HG02642 (cell line): ENCODE measurements around the gene AMOTL1.
"Not testable (repeated sequence)": the region's sequence is repeated elsewhere in the genome, so short reads cannot be mapped to it uniquely, and the experiment has no call there.

Experiments used
- ATAC-seq: cut with Tn5 transposase; IDR thresholded peaks from one replicate; pipeline ENCODE4 v1.9.1; 2021; ENCODE audit warnings: mild to moderate bottlenecking; ENCODE audit not compliant: unreplicated experiment, poor library complexity

Gene AMOTL1

DNA sequence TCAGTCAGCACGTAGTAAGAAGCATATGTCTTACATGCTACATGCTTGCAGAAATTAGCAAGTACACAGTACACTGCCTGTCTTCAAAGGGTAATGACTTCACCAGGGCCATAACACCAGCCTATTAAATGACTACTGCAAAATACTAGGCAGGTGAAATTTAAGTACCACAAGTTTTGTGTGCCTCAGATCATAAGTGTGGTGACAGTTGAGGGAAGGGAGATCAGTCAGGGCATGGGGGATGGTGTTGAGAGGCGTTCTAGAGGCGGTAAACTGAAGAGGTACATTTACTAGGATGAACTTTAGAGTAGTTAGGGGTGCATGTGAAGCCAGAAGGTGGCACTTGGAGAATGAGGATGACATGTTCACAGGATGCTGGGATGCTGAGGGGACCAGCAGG is 22.0 kb downstream of the AMOTL1 start:
- ATAC-seq = no peak

DNA sequence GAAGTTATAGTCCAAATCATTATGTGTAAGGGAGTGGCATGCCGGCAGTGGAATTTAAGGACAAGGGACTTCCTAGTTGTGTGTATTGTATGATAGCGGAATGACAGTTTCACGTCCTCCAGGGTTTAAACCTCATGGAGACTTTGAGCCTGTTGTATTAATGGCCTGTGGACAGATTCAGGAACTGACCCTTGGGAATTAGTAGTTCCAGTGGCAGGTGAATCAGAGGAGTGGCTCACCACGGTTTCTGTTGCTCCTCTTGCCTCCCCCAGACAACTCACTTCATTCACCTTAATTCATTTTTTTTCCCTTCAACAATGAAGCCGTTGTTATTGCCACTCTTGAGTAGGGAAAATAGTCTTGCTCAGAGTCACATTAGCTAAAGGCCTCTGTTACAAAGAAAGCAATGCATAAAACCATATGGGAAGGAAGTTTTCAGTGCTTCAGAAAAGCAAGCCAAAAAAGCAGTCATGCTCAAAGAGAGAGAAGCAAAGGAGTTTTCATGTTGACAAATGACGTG is 22.6 kb downstream of the AMOTL1 start:
- no peak for ATAC-seq

DNA sequence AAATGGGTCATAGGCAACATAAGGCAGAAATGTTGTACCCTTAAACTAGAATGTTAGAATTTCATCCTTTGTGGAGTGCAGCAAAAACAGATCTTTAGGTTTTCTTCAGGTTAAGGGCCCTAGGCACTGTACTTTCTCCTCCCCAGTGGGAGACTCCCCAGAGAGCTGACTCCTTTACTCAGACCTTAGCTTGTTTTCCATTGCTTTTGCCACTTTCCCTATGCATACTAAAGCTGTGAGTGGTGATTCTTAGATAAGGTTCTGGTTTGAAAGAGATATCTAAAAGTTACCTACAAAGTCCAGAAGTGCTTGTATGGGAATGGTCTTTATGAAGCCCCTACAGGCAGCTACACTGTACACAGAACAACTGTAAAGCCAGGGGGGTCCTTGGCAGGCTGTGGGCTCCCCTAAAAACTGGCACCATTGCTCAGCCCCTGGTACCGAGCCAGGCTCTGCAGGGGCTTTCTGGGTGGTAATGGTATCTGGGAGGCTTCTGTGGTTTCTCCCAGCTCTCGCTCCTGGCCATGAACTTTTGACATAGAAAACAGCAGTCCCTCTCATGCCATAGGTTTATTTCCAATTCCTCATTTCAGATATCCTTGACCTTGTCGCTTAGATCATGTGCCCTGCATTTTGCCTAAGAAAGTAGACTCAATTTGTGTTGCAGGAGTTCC is 23.2 kb downstream of the AMOTL1 start:
- no peak for ATAC-seq

DNA sequence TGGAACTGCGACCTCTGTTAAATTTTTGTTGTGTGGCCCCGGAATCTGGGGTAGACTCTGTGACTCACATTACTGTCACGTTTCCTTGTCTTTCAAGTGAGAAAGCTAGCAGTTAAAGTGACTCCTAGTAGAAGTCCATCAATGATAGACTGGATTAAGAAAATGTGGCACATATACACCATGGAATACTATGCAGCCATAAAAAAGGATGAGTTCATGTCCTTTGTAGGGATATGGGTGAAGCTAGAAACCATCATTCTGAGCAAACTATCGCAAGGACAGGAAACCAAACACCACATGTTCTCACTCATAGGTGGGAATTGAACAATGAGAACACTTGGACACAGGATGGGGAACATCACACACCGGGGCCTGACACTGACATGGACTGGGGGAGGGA is 23.8 kb downstream of the AMOTL1 start:
- ATAC-seq = not testable (repeated sequence)

DNA sequence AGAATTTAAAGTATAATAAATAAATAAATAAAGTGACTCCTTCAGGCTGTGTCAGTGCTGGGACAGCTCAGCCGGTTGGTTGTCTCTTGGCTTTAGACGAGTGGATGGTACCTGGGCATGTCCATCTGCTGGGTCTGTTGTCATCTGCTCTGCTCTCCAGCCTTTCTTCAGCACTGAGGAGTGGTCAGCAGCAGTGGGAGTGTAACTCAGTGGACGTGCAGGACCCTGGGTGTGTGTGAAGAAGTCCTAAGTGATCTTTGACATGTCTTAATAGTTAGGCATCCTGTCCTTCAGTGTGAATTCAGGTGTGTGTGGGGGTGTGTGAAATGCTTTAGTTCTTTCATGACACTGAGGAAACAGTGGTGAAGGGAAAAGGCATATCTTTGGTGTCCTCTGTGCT is 24.3 kb downstream of the AMOTL1 start:
- no peak for ATAC-seq

DNA sequence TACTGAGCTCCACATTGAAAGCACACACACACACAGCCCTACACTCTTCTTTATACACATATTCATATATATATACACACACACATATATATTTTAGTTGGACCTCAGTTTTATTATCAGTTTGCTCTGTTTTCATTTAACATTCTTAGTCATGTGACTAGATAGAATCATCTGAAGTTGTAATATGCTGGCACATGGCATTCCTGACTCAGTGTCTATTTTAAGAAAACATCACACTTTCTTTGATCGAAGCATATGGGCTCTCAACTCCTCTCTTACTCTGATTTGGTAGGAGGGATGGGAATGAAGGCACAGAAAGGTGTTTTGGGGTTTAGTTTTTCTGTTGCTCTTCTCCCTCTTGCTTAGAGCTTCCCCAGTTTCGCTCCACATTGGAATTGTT is 24.8 kb downstream of the AMOTL1 start:
- ATAC-seq = no peak

DNA sequence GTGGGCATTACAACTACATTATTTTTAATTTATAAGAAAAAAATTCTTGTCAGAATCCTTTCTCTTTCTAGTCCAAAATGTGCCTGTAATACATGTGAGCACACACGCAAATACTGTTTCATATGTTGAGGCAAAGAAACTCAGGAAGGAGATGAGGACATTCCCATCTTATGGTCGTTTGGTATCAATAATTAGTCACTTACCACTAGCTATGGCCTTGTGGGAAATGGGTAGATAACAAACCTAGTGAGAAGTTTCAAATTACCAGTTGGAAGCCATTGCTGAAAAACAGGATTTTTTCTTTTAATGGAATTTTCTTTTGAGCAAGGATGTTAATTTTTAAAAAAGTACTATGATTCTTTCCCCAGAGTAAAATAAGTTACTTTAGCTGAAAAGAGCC is 25.7 kb downstream of the AMOTL1 start:
- no peak for ATAC-seq

DNA sequence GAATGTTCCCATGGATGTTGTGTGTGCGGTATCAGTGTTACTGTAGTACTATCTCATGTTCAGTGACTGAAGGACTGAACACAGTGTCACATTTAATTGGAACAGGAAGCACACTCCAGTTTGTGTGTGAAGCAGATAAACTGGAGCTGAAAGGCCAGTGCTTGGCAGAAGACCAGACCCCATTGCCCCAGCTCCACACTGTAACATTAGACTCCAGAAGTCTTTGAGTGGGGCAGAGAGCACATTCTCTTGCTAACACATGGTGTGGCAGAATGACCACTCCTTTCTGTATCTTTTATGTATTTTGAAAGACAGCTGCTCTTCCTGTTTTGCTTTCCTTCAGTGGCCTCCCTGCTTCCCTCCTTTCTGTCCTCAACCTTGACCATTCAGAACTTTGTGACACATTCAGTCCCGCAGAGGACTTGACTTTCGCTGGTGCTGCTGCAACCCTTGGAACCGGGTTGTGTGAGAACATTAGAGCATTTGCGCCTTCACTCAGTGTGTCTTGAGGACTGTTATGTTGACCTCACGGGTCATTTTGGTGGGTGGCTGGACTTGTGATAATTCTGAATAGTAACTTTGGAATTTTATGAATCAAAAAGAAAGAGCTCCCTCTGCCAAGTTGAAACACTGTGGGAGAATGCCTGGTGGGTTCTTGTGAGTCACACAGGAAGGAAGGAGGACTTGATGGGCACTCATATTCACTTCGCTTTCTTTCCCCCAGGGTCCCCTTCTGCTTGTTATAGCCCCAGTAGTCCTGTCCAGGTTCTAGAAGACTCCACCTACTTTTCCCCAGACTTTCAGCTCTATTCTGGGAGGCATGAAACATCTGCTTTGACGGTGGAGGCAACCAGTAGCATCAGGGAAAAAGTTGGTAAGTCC is 26.4 kb downstream of the AMOTL1 start:
- no peak for ATAC-seq

DNA sequence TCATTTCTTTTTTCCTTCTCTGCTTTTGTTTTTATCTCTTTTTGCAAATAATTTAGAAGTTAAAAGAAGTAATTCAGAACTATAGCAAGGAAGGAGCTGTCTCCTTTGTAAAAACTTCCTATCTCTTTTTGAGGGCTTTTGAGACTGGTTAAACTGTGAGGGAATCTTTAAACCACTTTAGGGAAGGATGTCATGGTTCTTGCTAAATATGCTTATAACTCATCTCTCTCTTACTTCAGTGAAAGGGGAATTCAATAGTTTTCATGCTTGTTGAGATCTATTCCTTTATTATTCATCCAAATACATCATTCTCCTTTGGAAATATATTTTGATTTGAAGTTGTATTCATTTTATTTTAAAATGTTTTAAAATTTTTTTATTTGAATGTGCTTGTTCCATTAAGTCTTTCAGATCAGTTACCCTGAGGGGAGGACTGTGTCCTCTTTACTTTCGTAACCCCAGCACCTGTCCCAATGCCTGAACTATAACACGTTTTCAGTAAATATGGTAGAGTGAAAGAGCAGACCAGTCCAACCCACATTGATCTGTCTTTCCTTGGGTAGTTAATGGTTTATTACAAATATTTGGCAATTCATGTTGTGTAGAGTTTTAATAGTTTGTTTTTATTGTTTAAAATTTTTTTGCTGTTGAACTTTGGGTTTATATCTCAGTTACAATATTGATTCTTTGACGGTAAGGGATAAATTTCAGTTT is 27.5 kb downstream of the AMOTL1 start:
- ATAC-seq = no peak

DNA sequence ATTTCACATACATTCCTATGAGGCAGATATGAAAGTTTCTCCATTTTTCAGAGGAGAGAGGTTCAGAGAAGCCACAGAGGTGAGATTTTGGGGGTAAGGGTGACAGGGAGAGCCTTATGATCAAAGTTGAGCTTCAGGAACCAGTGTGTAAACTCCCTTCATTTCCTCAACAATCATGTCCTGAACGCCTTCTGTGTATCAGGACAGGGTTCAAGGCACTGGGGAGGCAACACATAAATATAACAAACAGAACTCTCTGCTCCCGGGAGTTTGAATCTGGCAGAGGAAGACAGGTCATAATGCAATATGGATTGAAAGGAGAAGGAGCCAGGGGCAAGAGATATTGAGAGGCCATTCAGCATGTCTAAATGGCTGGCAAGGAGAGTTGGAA is 28.0 kb downstream of the AMOTL1 start:
- ATAC-seq = no peak

DNA sequence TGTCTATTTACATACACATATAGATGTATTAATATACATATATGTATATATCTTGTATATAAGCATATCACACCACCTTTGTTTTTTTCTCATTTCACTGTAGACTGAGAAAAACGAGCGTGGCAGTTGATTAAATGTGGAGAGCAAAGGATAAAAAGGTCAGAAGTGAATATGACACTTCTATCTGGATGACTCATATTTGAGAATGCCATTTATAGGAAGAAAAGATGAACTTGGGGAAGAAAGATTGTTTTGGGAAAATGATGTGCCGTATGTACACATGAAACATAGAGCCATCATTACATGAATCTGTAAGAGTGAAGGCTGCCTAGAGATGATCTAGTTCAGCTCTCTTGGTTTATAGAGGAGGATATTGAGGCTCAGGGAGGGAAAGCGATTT is 28.7 kb downstream of the AMOTL1 start:
- no peak for ATAC-seq

DNA sequence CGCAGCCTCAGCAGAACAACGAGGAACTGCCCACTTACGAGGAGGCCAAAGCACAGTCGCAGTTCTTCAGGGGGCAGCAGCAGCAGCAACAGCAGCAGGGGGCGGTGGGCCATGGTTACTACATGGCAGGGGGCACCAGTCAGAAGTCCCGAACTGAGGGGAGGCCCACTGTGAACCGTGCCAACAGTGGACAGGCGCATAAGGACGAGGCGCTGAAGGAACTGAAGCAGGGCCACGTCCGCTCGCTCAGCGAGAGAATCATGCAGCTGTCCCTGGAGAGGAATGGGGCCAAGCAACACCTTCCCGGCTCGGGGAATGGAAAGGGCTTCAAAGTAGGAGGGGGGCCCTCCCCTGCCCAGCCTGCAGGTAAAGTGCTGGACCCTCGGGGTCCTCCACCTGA is 31.6 kb downstream of the AMOTL1 start:
- ATAC-seq = no peak

DNA sequence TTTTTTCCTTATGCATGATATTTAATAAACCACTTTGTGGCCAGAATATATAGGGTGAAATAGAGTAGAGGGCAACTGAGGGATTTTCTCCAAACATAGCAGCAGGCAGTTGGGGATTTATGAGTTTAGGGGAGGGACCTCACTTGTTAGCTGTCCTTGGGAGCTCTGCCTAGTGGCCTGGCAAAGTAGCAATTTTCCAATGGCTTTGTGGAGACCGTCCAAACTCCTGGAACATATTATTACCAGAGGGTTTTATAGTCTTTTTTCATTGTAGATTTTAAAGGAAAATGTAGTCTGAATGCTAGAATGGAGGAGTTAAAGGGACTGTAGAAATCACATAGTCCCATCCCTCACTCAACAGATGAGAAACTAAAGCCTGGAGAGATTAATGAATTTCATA is 32.3 kb downstream of the AMOTL1 start:
- ATAC-seq = no peak

DNA sequence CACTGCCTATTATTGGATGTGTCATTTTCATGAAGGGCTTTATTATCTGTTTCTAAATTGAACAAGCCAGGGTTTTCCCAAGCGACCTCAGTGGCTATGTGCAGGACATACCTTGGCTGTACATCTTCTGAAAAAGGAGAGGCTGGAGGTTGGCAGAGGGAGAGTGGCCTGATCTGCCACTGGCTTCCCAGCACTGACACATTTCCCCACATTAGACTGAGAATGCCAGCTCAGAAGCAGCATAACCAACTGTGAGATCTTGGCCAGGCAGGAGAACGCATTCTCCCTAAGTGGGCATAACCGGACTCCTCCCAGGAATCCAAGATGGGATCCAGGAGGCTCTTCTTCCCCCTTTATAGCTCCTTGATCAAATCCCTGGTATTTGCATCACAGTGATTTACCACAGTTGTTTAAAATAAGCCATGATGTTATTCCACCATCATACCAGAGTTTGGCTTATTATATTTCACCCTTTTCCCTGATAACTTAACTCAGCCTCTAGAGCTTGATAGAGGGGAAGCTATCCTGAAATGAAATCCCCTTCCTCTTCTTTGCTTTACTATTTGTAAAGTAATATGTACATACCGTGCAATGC is 33.8 kb downstream of the AMOTL1 start:
- no peak for ATAC-seq

DNA sequence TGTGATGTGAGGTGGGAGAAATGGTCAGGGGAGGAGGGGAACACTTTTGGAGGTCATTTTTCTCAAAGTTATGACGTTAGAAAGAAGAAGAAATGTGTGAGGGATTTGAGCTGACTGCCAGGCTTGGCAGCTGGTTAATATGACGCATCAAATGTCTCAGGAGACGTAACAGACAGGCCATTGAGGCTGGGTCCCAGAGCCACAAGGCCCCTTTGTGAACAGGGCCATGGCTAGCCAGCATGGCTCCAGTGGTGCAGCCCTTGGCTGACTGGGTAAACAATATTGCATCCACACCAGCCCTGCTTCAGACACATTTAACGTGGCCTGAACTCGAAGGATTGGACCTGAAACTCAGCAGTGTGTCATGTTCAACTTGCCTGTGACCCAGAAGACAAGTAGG is 34.3 kb downstream of the AMOTL1 start:
- ATAC-seq = no peak

DNA sequence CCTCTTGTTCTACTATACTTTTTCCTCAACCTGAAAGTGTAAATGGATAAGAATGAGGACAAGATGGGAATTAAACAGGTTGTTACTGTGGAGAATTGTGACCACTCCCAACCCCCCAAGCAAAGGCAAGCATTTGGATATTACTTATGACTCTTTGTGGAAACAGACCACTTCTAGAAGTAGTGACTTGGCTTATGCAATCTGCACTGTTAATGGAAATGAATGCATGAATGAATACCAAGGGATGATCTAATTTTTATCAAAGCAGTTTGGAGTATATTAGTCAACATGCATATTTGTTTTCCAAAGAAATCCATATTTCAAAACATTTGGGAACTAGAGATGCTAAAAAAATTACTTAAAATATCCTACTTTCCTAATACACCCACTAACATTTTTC is 35.3 kb downstream of the AMOTL1 start:
- no peak for ATAC-seq

DNA sequence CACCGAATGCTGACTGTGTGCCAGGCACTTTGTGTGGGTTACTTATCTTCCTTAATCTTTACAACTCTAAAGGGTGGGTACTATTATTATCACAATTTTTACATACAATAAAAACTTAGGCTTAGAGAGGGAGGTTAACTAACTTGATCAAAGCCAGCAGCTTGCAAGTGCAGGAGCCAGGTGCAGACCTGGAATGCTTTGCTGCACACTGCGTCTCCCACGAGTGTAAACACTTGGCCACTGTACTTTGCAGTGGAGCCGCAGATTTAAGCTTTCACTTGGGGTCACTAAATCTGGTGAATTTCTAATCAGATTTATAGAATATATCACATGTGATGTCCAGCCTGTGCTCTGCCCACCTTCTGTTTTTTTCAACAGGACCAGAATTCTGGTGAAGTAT is 36.7 kb downstream of the AMOTL1 start:
- ATAC-seq = no peak

DNA sequence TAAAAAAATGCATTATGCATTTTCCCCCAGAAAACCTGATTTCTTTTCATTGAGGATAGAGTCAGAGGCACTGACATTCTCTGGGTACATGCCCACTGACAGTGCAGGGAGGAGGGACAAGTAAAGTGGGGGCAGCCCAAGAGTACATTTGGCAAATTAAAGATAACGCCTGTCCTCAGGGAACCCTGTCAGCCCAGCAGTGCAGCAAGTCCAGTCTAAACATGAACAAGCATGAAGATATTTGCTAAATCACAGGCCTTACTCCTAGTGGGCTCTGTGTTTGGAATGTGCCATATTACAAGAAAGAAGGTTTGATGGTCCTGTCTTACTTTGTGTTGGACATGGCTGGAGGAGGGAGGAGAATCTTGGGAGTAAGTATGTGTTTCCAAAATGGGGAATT is 37.9 kb downstream of the AMOTL1 start:
- ATAC-seq = no peak

DNA sequence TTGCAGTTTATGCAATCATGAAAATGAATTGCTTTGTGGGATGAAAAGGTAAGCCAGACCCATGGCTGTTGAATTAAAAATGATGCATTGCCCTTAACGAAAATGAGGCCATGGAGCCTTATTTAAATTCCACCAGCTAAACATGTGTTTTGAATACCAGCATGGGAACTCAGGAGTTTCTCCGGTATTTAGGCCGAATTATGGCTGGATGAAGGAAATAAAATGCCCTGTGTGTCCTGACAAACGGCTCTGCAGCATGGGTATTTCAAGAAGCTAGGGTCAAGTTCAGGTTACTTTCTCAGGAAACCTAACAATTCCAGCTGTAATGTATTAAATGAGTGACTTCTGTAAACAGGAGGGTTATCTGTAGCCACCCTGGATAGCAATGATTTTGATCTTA is 38.3 kb downstream of the AMOTL1 start:
- no peak for ATAC-seq

DNA sequence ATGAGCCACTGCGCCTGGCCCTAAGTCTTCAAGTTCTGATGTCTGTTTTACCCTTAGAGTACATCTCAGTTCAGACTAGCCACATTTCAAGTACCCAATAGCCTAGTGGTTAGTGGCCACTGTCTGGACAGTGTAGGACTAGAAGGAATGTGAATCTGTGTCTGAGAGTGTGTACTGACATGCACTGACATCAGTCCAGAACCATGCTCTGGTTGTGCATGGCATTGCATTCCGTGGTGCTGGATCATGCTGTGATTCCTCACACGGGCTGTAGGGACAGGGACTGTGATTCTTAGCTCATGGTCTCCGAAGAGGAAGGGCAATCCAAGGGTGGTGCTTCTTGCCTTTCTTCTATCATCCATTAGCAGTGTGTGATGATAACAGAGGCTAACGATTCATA is 41.1 kb downstream of the AMOTL1 start:
- no peak for ATAC-seq
